MV-4-11 (cell line): ENCODE measurements around the gene SYK.
"Not testable (repeated sequence)": the region's sequence is repeated elsewhere in the genome, so short reads cannot be mapped to it uniquely, and the experiment has no call there.

Source experiments
- DNase-seq: peaks from one replicate; lab custom pipeline; 2025; lab: John Stamatoyannopoulos, UW

SYK gene

GRCh38 chr9:90880669-90881068 is 79.0 kb downstream of the SYK start:
- DNase-seq = no peak

- DNase-seq = no peak
Observed at GRCh38 chr9:90881648-90882047, 80.0 kb downstream of the SYK start.

- no peak for DNase-seq
Observed at GRCh38 chr9:90882991-90883600, 81.5 kb downstream of the SYK start.

GRCh38 chr9:90883661-90884060 is 82.0 kb downstream of the SYK start:
- DNase-seq = no peak

- no peak for DNase-seq
Observed at GRCh38 chr9:90884178-90884577, 82.6 kb downstream of the SYK start.

- DNase-seq = not testable (repeated sequence)
Observed at GRCh38 chr9:90886868-90887267, 85.2 kb downstream of the SYK start.

- DNase-seq = no peak
Observed at GRCh38 chr9:90888941-90889340, 87.3 kb downstream of the SYK start.

- DNase-seq = no peak
Observed at GRCh38 chr9:90890146-90890810, 88.7 kb downstream of the SYK start.

GRCh38 chr9:90891308-90892040 is 89.9 kb downstream of the SYK start:
- no peak for DNase-seq

GRCh38 chr9:90892918-90893317 is 91.3 kb downstream of the SYK start:
- DNase-seq = no peak

GRCh38 chr9:90893706-90894105 is 92.1 kb downstream of the SYK start:
- no peak for DNase-seq

- peak; percentile 5 for DNase-seq
Observed at GRCh38 chr9:90894986-90895687, 93.5 kb downstream of the SYK start.

GRCh38 chr9:90895786-90896185 is 94.2 kb downstream of the SYK start:
- DNase-seq = no peak

GRCh38 chr9:90896231-90896630 is 94.6 kb downstream of the SYK start:
- DNase-seq = no peak

- DNase-seq = no peak
Observed at GRCh38 chr9:90898228-90898627, 96.6 kb downstream of the SYK start.

GRCh38 chr9:90899287-90899686 is 97.7 kb downstream of the SYK start:
- DNase-seq = no peak

- no peak for DNase-seq
Observed at GRCh38 chr9:90900130-90900529, 98.5 kb downstream of the SYK start.

- DNase-seq = no peak
Observed at GRCh38 chr9:90901933-90902332, 100.3 kb downstream of the SYK start.

- no peak for DNase-seq
Observed at GRCh38 chr9:90903766-90904424, 102.3 kb downstream of the SYK start.

GRCh38 chr9:90904706-90905478 is 103.3 kb downstream of the SYK start:
- DNase-seq = no peak

GRCh38 chr9:90905822-90906221 is 104.2 kb downstream of the SYK start:
- no peak for DNase-seq
